HepG2 (cell line): ENCODE results near the gene INPP5K. TPM values are rescaled to one million over a fixed set of nuclear protein-coding genes. Genes with fewer than 3 reads are reported as not detected.

ENCODE experiments used
- ATAC-seq: fragments of 200-7000 bp; cut with Tn5 transposase; 3 replicates; pipeline ENCODE4 v1.9.1; 2020; ENCODE audit warnings: mild to moderate bottlenecking, moderate library complexity
- BruUV-seq: library from RNA; stranded (reverse); fragments of 400-500 nt; replicated peaks from 2 replicates; lab custom pipeline; 2021; lab: Mats Ljungman, UMichigan
- CTCF ChIA-PET: fragments of 300-600 bp; formaldehyde crosslinking; extraction: SDS; loops from one replicate; lab custom pipeline; 2021; ENCODE audit warnings: low total read pairs, inconsistent platforms, low intra/inter-chr PET ratio; lab: Yijun Ruan, JAX
- POLR2A ChIA-PET: fragments of 350-600 bp; sonication (Branson Sonifier 250); formaldehyde crosslinking; loops from one replicate; lab custom pipeline; 2020; ENCODE audit warnings: antibody characterized with exemption, inconsistent platforms; lab: Yijun Ruan, JAX
- DNase-seq: peaks from one replicate; pipeline ENCODE4 v3.0.0-alpha.2; 2015; ENCODE audit warnings: low spot score
- FAIRE-seq: peaks from 3 replicates; lab custom pipeline; 2011; peaks lifted over from hg19 to GRCh38; lab: Jason Lieb, UNC
- H2AFZ ChIP-seq: one replicate; pipeline ENCODE4 v1.6.1; 2011; ENCODE audit warnings: low read length, inconsistent platforms
- H3K27ac ChIP-seq: fragments of 300-600 bp; 3 replicates; pipeline ENCODE4 v1.8.0; 2011; ENCODE audit warnings: mixed run types, mild to moderate bottlenecking, mixed read lengths, low read length, inconsistent platforms; ENCODE audit not compliant: insufficient read depth; ENCODE audit errors: extremely low read length
- H3K27me3 ChIP-seq, 2 experiments: fragments of 200-600 bp in 1 of 2; 2 replicates in 1 of 2; 3 replicates in 1 of 2; pipeline versions ENCODE4 v1.6.0 to v1.8.0; 2011; ENCODE audit warnings: low read length in 2 of 2, mild to moderate bottlenecking in 2 of 2, moderate library complexity in 2 of 2, inconsistent platforms in 1 of 2; ENCODE audit not compliant: insufficient read depth in 2 of 2, control insufficient read depth in 1 of 2
- H3K36me3 ChIP-seq, 2 experiments: fragments of 200-600 bp in 1 of 2; replicated peaks in 1 of 2; 2 replicates in 1 of 2; 3 replicates in 1 of 2; pipeline versions ENCODE4 v1.5.1 to v1.8.0; 2011; ENCODE audit warnings: low read length in 2 of 2, inconsistent platforms in 1 of 2; ENCODE audit not compliant: insufficient read depth in 2 of 2, control insufficient read depth in 1 of 2
- H3K4me1 ChIP-seq: 2 replicates; pipeline ENCODE4 v1.5.1; 2012; ENCODE audit warnings: low read length, inconsistent platforms; ENCODE audit not compliant: insufficient read depth
- H3K4me2 ChIP-seq: 2 replicates; pipeline ENCODE4 v1.6.0; 2011; ENCODE audit warnings: low read depth, low read length, inconsistent platforms
- H3K4me3 ChIP-seq, 3 experiments: fragments of 200-600 bp in 1 of 3; sonication (generic), shearing (Covaris generic) in 1 of 3; replicated peaks in 1 of 3; 2 replicates each; pipeline ENCODE4 v1.5.1; 2011 to 2016; ENCODE audit warnings: low read length in 3 of 3, inconsistent platforms in 2 of 3, low read depth in 2 of 3, mild to moderate bottlenecking in 2 of 3, control low read depth in 1 of 3, mixed read lengths in 1 of 3; ENCODE audit not compliant: insufficient read depth in 1 of 3
- H3K79me2 ChIP-seq: one replicate; pipeline ENCODE4 v1.6.1; 2011; ENCODE audit warnings: low read length, inconsistent platforms; ENCODE audit not compliant: insufficient read depth
- H3K9ac ChIP-seq: 2 replicates; pipeline ENCODE4 v1.6.0; 2011; ENCODE audit warnings: mild to moderate bottlenecking, low read depth, low read length, inconsistent platforms; ENCODE audit not compliant: insufficient read depth
- H3K9me3 ChIP-seq: 2 replicates; pipeline ENCODE4 v1.5.1; 2012; ENCODE audit warnings: mild to moderate bottlenecking, low read length
- H4K20me1 ChIP-seq: 2 replicates; pipeline ENCODE4 v1.6.0; 2011; ENCODE audit warnings: inconsistent platforms, mild to moderate bottlenecking, low read length, moderate library complexity; ENCODE audit not compliant: insufficient read depth
- AGO2 ChIP-seq: fragments of 200-400 bp; formaldehyde crosslinking; optimal IDR thresholded peaks from 2 replicates; pipeline ENCODE3; 2017; ENCODE audit warnings: mild to moderate bottlenecking, low read depth, low read length, moderate library complexity
- CC2D1A ChIP-seq: sonication (generic); formaldehyde crosslinking; IDR thresholded peaks from 2 replicates; pipeline ENCODE4 v1.8.1; 2023; ENCODE audit warnings: mild to moderate bottlenecking, missing genetic modification reagents
- SNRNP70 ChIP-seq: fragments of 200-400 bp; formaldehyde crosslinking; IDR thresholded peaks from 2 replicates; pipeline ENCODE4 v1.6.1; 2017; ENCODE audit warnings: mild to moderate bottlenecking, low read depth, low read length, moderate library complexity
- THAP11 ChIP-seq: IDR thresholded peaks from 2 replicates; pipeline ENCODE4 v1.6.1; 2016; ENCODE audit warnings: missing biosample characterization, missing genetic modification reagents
- TOPORS ChIP-seq: sonication (generic); formaldehyde crosslinking; IDR thresholded peaks from 2 replicates; pipeline ENCODE4 v1.8.0; 2023; ENCODE audit warnings: mild to moderate bottlenecking, missing genetic modification reagents
- WIZ ChIP-seq: sonication (generic); formaldehyde crosslinking; IDR thresholded peaks from 2 replicates; pipeline ENCODE4 v1.5.1; 2020; ENCODE audit warnings: mild to moderate bottlenecking, missing genetic modification reagents
- WGBS: methylation state at CpG from one replicate; pipeline ENCODE4 v1.1.6; 2017; ENCODE audit warnings: low lambda C conversion rate; 5-methylcytosine and 5-hydroxymethylcytosine counted together
- in situ Hi-C: cut with HindIII; loops from 2 replicates; pipeline ENCODE4 v1.10.0; 2017; ENCODE audit warnings: low pct_unique_long_range_greater_than_20kb; ENCODE audit not compliant: extremely low pct_ligation_motif_present
- intact Hi-C: fragments of 100-400 bp; cut with micrococcal nuclease; formaldehyde crosslinking; loops from one replicate; pipeline ENCODE4 v1.10.0; 2022; ENCODE audit not compliant: unreplicated experiment
- polyA plus RNA-seq, 8 experiments: library from polyadenylated mRNA; depleted of rRNA in 3 of 8; stranded (reverse) in 7 of 8; unstranded in 1 of 8; fragments of >200 nt; fragmentation: Illumina TruSeq in 4 of 8; extraction: Trizol in 4 of 8; gene quantifications; 2 replicates each; pipeline versions ENCODE4 v1.2.1 to v1.2.3, GENCODE V29; 2011 to 2016; ENCODE audit warnings: low read depth in 4 of 8, missing spikeins in 1 of 8, mixed read lengths in 1 of 8; ENCODE audit not compliant: insufficient read depth in 1 of 8
- total RNA-seq, 5 experiments: library from RNA; depleted of rRNA; stranded (reverse); fragments of >200 nt; fragmentation: Illumina TruSeq; extraction: Trizol; gene quantifications; 2 replicates each; pipeline ENCODE4 v1.2.3, GENCODE V29; 2016; ENCODE audit warnings: low read depth in 1 of 5
- TF ChIP-seq, protein P1 (sequence below): sonication (generic); formaldehyde crosslinking; IDR thresholded peaks from 2 replicates; pipeline ENCODE4 v1.5.0; 2020; ENCODE audit warnings: missing genetic modification reagents, mild to moderate bottlenecking, borderline replicate concordance
- TF ChIP-seq, protein P2 (sequence below): sonication (generic); formaldehyde crosslinking; IDR thresholded peaks from 2 replicates; pipeline ENCODE4 v1.4.0; 2020; ENCODE audit warnings: missing genetic modification reagents; ENCODE audit errors: not compliant biosample characterization

The INPP5K gene
- total and polyA plus RNA-seq, 2 of the 13 experiments (the other 11 are each of a cell fraction or from before 2014, with no cell fraction given) = 4.8 to 9.6 TPM

DNA sequence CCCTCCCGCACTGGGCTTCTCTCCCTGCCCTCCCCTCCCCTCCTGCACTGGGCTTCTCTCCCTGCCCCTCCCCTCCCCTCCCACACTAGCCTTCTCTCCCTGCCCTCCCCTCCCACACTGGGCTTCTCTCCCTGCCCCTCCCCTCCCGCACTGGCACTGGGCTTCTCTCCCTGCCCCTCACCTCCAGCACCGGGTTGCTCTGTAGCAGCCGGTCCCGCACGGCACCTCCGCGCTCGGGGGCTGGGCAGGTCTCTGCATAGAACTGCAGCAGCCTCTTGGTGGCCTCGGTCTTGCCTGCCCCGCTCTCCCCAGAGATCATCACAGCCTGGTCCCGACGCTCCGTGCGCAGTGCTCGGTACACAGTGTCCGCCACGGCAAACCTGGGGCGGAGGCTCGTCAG, 33.7 kb downstream of the INPP5K start:
- peaks cover 5% of the 10 kb centered on the region for H3K79me2 ChIP-seq
- DNase-seq (no peak), FAIRE-seq (no peak), ATAC-seq (no peak)
- no peak overlapping the region for H2AFZ ChIP-seq
- no peak overlapping the region for H3K27ac ChIP-seq
- ChIA-PET CTCF (no interaction called here), POLR2A (interaction anchor here (1.0 kb wide), 1 partner anchor 15 kb away, joined by 3 read pairs; no protein-coding TSS in a partner anchor)
- BruUV-seq = no TSS peak
- TF ChIP-seq WIZ (CRISPR knock-in tag) = no peak
- TF ChIP-seq AGO2 = peak; percentile 40
- H3K4me2 ChIP-seq = no peak overlapping the region
- H3K36me3 ChIP-seq = peaks cover 10 to 39% of the 10 kb centered on the region in 2 experiments
- H4K20me1 ChIP-seq = no peaks in the 10 kb centered on the region
- intact Hi-C loops = no loop called here
- H3K9me3 ChIP-seq = no peaks in the 10 kb centered on the region
- in situ Hi-C loops = no loop called here
- 95% methylated on average over 20 of the region's 20 CpGs for WGBS
- no peak overlapping the region for H3K9ac ChIP-seq
- H3K4me1 ChIP-seq = peaks cover 15% of the 10 kb centered on the region
- no peak overlapping the region for H3K4me3 ChIP-seq
- H3K27me3 ChIP-seq = no peaks in the 10 kb centered on the region; a peak in 1 of 5 replicates

DNA sequence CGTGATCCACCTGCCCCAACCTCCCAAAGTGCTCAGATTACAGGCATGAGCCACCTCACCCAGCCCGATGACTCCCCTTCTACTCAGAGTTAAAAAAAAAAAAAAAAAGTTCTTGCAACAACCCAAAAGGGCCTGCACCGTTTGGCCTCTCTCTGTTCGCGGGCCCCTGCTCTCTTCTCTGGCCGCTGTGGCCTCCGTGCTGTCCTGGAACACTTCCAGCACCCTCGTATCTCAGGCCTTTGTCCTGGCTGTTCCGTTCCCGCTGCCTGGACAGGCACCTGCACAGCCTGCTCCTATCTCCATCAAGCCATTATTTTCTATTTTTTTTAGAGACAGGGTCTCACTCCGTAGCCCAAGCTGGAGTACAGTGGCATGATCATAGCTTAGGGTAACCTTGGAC, 34.7 kb downstream of the INPP5K start:
- WGBS = 91% methylated on average over 11 of the region's 11 CpGs
- no peaks in the 10 kb centered on the region for H3K9me3 ChIP-seq
- TF ChIP-seq TOPORS (CRISPR knock-in tag) (no peak), THAP11 (CRISPR knock-in tag) (no peak), SNRNP70 (no peak), CC2D1A (no peak)
- TF ChIP-seq, protein P1, sequence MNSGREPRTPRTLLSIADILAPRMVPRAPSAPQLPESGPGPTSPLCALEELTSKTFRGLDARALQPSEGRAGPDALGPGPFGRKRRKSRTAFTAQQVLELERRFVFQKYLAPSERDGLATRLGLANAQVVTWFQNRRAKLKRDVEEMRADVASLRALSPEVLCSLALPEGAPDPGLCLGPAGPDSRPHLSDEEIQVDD (CRISPR knock-in tag) = no peak
- TF ChIP-seq, protein P2, sequence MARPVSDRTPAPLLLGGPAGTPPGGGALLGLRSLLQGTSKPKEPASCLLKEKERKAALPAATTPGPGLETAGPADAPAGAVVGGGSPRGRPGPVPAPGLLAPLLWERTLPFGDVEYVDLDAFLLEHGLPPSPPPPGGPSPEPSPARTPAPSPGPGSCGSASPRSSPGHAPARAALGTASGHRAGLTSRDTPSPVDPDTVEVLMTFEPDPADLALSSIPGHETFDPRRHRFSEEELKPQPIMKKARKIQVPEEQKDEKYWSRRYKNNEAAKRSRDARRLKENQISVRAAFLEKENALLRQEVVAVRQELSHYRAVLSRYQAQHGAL (CRISPR knock-in tag) = no peak
- DNase-seq (no peak), FAIRE-seq (no peak), ATAC-seq (no peak)
- H3K4me3 ChIP-seq = no peak overlapping the region
- H2AFZ ChIP-seq = no peak overlapping the region
- intact Hi-C loops (no loop called here), in situ Hi-C loops (no loop called here)
- H3K79me2 ChIP-seq = peaks cover 5% of the 10 kb centered on the region
- ChIA-PET CTCF (no interaction called here), POLR2A (no interaction called here)
- H4K20me1 ChIP-seq = no peaks in the 10 kb centered on the region
- peaks cover 12% of the 10 kb centered on the region for H3K4me1 ChIP-seq
- no peak overlapping the region for H3K9ac ChIP-seq
- no peak overlapping the region for H3K27ac ChIP-seq
- peaks cover 12 to 44% of the 10 kb centered on the region in 2 experiments for H3K36me3 ChIP-seq
- no TSS peak for BruUV-seq
- no peaks in the 10 kb centered on the region; a peak in 1 of 5 replicates for H3K27me3 ChIP-seq
- no peak overlapping the region for H3K4me2 ChIP-seq
